Muscle layer of colon (tissue), 2 donors: ENCODE data around the gene DDI2.

Source experiments
- H3K27ac ChIP-seq: one replicate; pipeline ENCODE4 v1.7.0; 2013; ENCODE audit warnings: low read depth, mild to moderate bottlenecking, low read length, moderate library complexity
- H3K27me3 ChIP-seq, 2 donors: one replicate each; pipeline ENCODE4 v1.7.0; 2013; ENCODE audit warnings: low read length in 2 of 2, mild to moderate bottlenecking in 2 of 2; ENCODE audit not compliant: insufficient read depth in 2 of 2, control insufficient read depth in 1 of 2
- H3K36me3 ChIP-seq: one replicate; pipeline ENCODE4 v1.7.0; 2013; ENCODE audit warnings: mild to moderate bottlenecking, low read length; ENCODE audit not compliant: insufficient read depth
- H3K4me1 ChIP-seq: one replicate; pipeline ENCODE4 v1.7.0; 2013; ENCODE audit warnings: mild to moderate bottlenecking, low read length; ENCODE audit not compliant: insufficient read depth
- H3K4me3 ChIP-seq, 2 donors: one replicate each; pipeline ENCODE4 v1.7.0; 2013; ENCODE audit warnings: low read length in 2 of 2, low read depth in 1 of 2, mild to moderate bottlenecking in 1 of 2, moderate library complexity in 1 of 2
- H3K9ac ChIP-seq: one replicate; pipeline ENCODE4 v1.7.0; 2013; ENCODE audit warnings: low read length
- H3K9me3 ChIP-seq: one replicate; pipeline ENCODE4 v1.7.0; 2013; ENCODE audit warnings: mild to moderate bottlenecking, low read length
- donor health status: abdominal sarcoma.
- donor health status: Adenocarcinoma of cecum.

Gene DDI2

GRCh38 chr1:15617173-15618076, at the start of gene DDI2:
TSS of gene DDI2 (plus strand) at chr1:15617458. CDS start at chr1:15617671, 213 bp downstream.
- peak within 1 kb of the TSS; percentile 92 for H3K9ac ChIP-seq
- peak within 1 kb of the TSS; percentile 93 to 99 for H3K4me3 ChIP-seq
- peaks cover 42% of the 10 kb centered on the region for H3K4me1 ChIP-seq
- peak within 1 kb of the TSS; percentile 98 for H3K27ac ChIP-seq
- H3K36me3 ChIP-seq = no peaks in the 10 kb centered on the region
- no peaks in the 10 kb centered on the region for H3K9me3 ChIP-seq
- H3K27me3 ChIP-seq = no peaks in the 10 kb centered on the region

- H3K36me3 ChIP-seq = peaks cover 54% of the 10 kb centered on the region
These were observed 48.7 kb upstream of the DDI2 start for GRCh38 chr1:15568387-15569073.

GRCh38 chr1:15570861-15571260, 46.4 kb upstream of the DDI2 start:
- Histone ChIP-seq H3K4me1 (no peaks in the 10 kb centered on the region), H3K9me3 (no peaks in the 10 kb centered on the region), H3K9ac (no peak overlapping the region), H3K36me3 (peaks cover 36% of the 10 kb centered on the region), H3K27me3 (no peaks in the 10 kb centered on the region), H3K4me3 (no peak overlapping the region), H3K27ac (no peak overlapping the region)

More at GRCh38 chr1:15568387-15569073, 48.7 kb upstream of the DDI2 start:
- H3K27me3 ChIP-seq = no peaks in the 10 kb centered on the region
- H3K9me3 ChIP-seq = no peaks in the 10 kb centered on the region
- no peak overlapping the region for H3K4me3 ChIP-seq
- H3K27ac ChIP-seq = no peak overlapping the region
- H3K4me1 ChIP-seq = no peaks in the 10 kb centered on the region
- H3K9ac ChIP-seq = no peak overlapping the region

- peaks cover 32% of the 10 kb centered on the region for H3K36me3 ChIP-seq
- H3K9ac ChIP-seq = no peak overlapping the region
- H3K27ac ChIP-seq = no peak overlapping the region
- no peaks in the 10 kb centered on the region for H3K4me1 ChIP-seq
- H3K9me3 ChIP-seq = no peaks in the 10 kb centered on the region
- H3K27me3 ChIP-seq = no peaks in the 10 kb centered on the region
- H3K4me3 ChIP-seq = no peak overlapping the region
These were observed 46.0 kb upstream of the DDI2 start for GRCh38 chr1:15571266-15571665.

- Histone ChIP-seq H3K9ac (no peak overlapping the region), H3K4me3 (no peak overlapping the region), H3K27ac (no peak overlapping the region)
These were observed 43.8 kb upstream of the DDI2 start for GRCh38 chr1:15573477-15573876.

GRCh38 chr1:15574741-15575140, 42.5 kb upstream of the DDI2 start:
- no peak overlapping the region for H3K9ac ChIP-seq
- no peak overlapping the region for H3K4me3 ChIP-seq
- no peaks in the 10 kb centered on the region for H3K9me3 ChIP-seq
- no peaks in the 10 kb centered on the region for H3K27me3 ChIP-seq
- H3K4me1 ChIP-seq = no peaks in the 10 kb centered on the region
- H3K36me3 ChIP-seq = no peaks in the 10 kb centered on the region
- no peak overlapping the region for H3K27ac ChIP-seq

More at GRCh38 chr1:15573477-15573876, 43.8 kb upstream of the DDI2 start:
- H3K36me3 ChIP-seq = peaks cover 10% of the 10 kb centered on the region
- H3K9me3 ChIP-seq = no peaks in the 10 kb centered on the region
- H3K27me3 ChIP-seq = no peaks in the 10 kb centered on the region
- H3K4me1 ChIP-seq = no peaks in the 10 kb centered on the region

GRCh38 chr1:15575549-15576150, 41.6 kb upstream of the DDI2 start:
- Histone ChIP-seq H3K4me1 (no peaks in the 10 kb centered on the region), H3K36me3 (no peaks in the 10 kb centered on the region), H3K27ac (no peak overlapping the region), H3K9ac (no peak overlapping the region), H3K4me3 (no peak overlapping the region), H3K27me3 (no peaks in the 10 kb centered on the region), H3K9me3 (no peaks in the 10 kb centered on the region)

GRCh38 chr1:15577691-15578090, 39.6 kb upstream of the DDI2 start:
- Histone ChIP-seq H3K36me3 (no peaks in the 10 kb centered on the region), H3K27me3 (no peaks in the 10 kb centered on the region), H3K4me1 (no peaks in the 10 kb centered on the region), H3K9ac (no peak overlapping the region), H3K4me3 (no peak overlapping the region), H3K27ac (no peak overlapping the region), H3K9me3 (no peaks in the 10 kb centered on the region)

- H3K27ac ChIP-seq = no peak overlapping the region
These were observed 38.2 kb upstream of the DDI2 start for GRCh38 chr1:15578921-15579682.

GRCh38 chr1:15579683-15580047, 37.6 kb upstream of the DDI2 start:
- no peaks in the 10 kb centered on the region for H3K4me1 ChIP-seq
- no peaks in the 10 kb centered on the region for H3K27me3 ChIP-seq
- no peak overlapping the region for H3K27ac ChIP-seq
- no peak overlapping the region for H3K9ac ChIP-seq
- no peaks in the 10 kb centered on the region for H3K36me3 ChIP-seq
- H3K4me3 ChIP-seq = no peak overlapping the region
- H3K9me3 ChIP-seq = no peaks in the 10 kb centered on the region

More at GRCh38 chr1:15578921-15579682, 38.2 kb upstream of the DDI2 start:
- no peak overlapping the region for H3K9ac ChIP-seq
- H3K36me3 ChIP-seq = no peaks in the 10 kb centered on the region
- no peaks in the 10 kb centered on the region for H3K9me3 ChIP-seq
- H3K4me3 ChIP-seq = no peak overlapping the region
- H3K27me3 ChIP-seq = no peaks in the 10 kb centered on the region
- H3K4me1 ChIP-seq = no peaks in the 10 kb centered on the region
